HG03060 (cell line): ENCODE results near the gene USF3.

Experiments
- ATAC-seq: cut with Tn5 transposase; IDR thresholded peaks from one replicate; pipeline ENCODE4 v1.9.1; 2021; ENCODE audit warnings: low read depth, moderate number of reproducible peaks; ENCODE audit not compliant: unreplicated experiment

The USF3 gene

DNA sequence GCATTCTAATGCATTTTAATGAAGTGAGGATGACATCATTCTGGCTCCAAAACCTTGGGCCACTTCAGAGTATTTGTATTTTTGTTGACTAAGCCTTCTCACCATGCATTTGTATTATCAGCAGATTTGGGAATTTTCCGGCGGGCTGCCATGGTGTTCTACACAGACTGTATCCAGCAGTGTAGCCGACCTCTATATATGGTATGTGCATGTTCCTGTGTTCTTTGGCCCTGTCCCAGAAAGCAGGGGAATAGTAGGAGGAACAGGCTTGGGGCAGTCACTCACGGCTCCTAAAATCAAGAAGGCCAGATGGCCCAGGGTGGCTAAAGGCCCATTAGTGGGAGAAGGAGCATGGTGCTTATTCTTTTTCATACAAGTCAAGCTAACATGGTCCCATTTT is 80.5 kb downstream of the USF3 start:
- no peak for ATAC-seq

DNA sequence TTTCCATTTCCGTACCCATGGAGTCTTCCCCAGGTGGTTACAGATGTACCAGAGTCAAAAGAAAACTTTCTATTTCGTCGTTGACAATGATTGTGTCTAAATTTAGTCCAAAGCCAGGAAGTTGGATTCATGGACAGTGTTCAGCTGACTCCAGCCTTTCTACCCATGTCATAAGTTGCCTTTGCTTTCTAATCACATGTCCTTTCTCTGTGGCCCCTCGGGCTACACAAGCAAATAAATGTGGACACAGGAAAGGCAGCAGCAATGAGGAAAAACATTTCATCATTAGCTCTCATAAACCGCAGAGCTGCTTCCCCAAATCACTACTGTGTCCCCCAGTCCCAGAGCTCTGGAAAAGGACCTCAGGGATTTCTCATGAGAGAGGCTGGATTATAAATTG is 82.0 kb downstream of the USF3 start:
- no peak for ATAC-seq

DNA sequence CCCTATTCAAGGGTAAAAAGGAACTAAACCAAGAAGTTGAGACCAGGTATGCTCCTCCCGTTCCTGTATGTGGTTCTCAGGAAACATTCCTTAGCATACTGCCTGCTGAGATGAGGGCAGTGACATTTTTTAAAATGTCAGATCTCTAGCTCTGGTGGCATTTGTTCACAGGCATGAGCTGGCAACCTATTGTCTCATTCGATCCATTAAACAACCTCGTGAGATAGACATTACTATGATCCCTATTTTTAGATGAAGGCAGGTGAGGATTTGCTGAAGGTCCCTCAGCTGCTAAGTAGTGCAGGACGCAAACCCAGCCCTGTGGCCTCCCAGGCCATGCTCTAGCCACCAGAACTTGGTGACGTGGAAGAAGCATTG is 89.2 kb downstream of the USF3 start:
- peak; percentile 6 for ATAC-seq

DNA sequence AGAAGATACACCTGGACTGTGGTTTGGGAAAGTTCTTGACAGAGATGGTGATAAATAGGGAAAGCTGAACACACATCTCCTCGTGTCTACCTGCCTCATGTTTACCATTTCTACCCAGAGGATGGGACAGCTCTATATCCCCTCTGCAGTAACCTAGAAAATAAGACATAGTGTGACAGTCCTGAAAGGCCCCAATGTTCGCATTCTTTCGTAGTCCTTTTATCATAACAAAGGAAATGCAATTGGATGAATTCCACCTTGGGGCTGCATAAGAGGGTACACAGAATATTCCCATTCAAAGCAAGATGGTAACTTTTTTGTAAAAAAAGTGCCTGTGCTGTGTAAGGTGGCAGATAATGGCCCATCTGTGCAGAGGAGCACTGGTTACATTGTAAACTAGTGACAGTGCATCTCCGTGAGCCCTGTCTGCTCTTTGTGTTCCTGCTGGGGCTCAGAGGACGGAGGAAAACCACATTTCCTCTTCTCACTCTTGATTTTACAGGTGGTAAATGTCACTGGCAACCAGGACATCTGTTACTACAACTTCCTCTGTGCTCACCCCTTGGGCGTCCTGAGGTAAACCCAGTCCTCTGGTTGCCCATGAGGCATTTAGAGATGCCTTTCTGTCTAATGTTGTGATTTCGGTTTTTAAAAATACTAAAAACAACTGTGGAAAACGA is 89.8 kb downstream of the USF3 start:
- peak; percentile 95 for ATAC-seq

DNA sequence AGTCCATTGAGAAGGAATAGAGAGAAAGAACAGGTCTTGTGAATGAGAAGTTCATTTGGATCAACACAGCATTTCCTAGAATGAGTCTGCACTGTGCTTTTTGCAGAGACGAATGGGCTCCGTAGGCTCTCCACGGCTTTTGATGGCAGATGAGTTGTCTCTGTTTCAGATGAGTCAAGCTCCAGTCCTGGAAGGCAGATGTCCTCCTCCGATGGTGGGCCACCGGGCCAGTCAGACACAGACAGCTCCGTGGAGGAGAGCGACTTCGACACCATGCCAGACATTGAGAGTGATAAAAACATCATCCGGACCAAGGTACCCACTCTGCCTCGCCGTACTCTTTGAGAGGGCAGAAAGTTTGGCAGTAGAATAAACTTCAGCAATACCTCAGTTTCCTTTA is 93.6 kb downstream of the USF3 start:
- no peak for ATAC-seq

DNA sequence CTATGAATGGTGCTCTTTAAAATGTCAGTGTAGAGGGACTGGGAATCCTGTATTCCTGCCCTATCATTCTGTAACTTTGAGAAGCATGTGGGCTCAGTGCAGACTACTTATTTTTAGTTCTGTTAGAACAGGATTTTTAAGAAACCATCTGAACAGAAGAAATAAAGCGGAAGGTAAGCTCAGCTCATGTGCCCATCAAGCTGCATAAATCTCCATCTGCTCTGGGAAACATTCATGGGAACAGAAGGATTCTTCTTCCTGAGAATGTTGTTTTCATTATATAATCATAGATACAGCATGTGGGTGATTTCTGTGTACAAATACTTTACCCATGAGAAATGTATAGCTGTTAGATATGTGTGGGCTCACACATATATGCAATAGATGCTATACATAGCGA is 94.2 kb downstream of the USF3 start:
- ATAC-seq: no peak

DNA sequence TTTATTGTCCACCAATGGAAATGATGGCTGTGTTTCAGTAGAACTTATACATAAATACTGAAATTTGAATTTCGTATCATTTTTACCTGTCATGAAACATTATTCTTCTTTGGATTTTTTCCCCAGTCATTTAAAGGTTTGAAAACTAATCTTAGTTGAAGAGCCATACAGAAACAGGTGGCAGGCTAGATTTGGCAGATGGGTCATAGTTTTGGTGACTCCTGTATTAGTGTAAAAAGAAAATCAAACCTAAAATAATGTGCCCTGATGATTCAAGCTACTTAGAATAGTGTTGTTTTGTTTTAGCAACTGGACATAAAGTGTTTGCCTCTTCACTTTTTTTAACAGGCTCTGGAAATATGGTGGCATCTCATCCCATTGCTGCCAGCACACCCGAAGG is 95.2 kb downstream of the USF3 start:
- ATAC-seq: no peak

DNA sequence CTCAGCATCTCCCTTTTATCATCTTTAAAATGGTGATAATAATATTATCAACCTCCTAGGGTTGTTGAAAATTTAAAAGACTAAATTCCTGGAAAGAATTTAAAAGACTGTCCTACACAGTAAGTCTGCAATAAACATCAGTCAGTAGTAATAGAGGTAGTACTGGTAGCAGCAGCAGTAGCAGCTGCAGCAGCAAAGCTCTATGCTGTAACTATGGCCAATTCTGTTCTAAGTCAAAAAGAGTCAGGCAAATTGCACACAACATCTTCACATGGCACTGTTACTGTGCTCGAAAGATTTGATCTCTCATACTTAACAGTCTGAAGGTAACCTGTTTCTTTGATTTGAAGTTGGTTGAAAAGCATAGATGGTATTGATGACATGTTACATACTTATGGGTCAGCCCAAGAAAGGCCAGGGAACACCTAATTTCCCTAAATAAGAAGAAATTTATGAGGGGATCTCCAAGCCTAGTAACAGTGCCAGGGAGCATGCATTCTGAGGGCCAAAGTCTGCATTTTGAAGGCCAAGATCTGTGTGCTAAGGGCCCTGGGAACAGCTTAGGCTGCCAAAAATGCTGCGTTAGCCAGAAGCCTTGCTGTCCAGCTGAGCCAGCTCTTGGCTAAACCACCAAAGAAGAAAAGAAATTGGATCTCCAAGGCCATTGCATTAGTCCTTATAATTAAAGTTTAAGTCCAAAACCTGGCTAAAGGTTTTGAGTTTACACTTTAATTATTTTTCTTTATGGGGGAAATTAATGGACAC is 95.8 kb downstream of the USF3 start:
- ATAC-seq: no peak
